ENCODE measurements around the gene CHN2. TPM values are rescaled to one million over a fixed set of nuclear protein-coding genes. Genes with fewer than 3 reads are reported as not detected.

CHN2 gene
- total RNA-seq, 4 donors from 2014 or later, result 7.6 to 15.3 (median 10.0) TPM

DNA sequence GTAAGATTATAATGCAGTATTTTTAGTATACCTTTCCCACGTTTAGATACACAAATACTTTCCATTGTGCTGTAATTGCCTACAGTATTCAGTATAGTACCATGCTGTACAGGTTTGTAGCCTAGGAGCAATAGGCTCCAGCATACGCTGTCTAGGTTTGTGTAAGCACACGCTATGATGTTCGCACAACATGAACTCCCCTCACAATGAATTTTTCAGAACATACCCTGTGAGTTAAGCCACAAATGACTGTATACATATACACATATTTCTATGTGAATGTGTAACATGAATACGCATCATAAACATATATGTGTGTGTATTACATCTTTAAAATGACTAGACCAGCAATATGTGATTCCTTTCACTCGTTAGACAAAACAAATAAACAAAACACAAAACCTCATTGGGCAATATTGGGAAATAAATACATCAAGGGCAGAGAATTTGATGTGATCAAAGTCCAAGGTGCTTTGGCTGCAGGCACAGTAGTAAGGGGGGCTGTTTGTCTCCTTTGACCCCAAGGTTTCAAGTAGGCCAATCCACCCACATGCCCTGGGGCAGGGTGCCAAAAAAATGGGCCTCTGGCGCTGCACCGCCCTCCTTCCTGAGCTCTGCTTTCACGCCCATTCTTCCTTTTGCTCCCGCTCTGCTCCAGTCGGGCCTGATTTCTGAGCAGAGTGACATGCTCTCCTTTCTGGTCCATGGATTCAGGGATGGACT, 33.9 kb downstream of the CHN2 start:
- Histone ChIP-seq H3K36me3 (no peaks in the 10 kb centered on the region), H3K9me3 (no peaks in the 10 kb centered on the region)

DNA sequence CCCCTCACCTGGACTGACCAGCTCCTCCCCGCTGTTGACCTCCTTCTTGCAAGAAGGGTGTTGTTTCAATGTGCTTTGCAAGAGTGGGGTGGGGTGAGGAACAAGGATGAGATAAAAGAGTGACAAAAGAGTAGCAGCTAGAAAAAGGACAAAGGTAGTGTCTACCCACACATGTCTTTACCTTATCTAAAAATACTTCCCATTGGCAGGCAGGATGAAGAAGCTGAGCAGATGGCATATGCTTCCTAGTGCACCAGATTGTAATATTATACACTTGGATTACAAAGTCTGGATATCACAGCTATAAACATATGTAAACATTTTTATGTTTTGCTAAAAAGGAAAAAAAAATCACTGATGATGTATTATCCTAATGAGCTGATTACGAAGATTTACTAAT, 34.5 kb downstream of the CHN2 start:
- no peak for ATAC-seq
- no peak overlapping the region for H3K27ac ChIP-seq
- no peaks in the 10 kb centered on the region for H3K27me3 ChIP-seq
- WGBS, 2 donors (ENCODE audit: low coverage in 1 of 2), result 84 to 100% methylated on average over 1 of the region's 2 CpGs
- H3K9me3 ChIP-seq, result no peaks in the 10 kb centered on the region
- TF ChIP-seq, protein P1, sequence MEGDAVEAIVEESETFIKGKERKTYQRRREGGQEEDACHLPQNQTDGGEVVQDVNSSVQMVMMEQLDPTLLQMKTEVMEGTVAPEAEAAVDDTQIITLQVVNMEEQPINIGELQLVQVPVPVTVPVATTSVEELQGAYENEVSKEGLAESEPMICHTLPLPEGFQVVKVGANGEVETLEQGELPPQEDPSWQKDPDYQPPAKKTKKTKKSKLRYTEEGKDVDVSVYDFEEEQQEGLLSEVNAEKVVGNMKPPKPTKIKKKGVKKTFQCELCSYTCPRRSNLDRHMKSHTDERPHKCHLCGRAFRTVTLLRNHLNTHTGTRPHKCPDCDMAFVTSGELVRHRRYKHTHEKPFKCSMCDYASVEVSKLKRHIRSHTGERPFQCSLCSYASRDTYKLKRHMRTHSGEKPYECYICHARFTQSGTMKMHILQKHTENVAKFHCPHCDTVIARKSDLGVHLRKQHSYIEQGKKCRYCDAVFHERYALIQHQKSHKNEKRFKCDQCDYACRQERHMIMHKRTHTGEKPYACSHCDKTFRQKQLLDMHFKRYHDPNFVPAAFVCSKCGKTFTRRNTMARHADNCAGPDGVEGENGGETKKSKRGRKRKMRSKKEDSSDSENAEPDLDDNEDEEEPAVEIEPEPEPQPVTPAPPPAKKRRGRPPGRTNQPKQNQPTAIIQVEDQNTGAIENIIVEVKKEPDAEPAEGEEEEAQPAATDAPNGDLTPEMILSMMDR (IDR thresholded peaks at IDR 0.05), result no peak
- TF ChIP-seq EP300 (IDR thresholded peaks at IDR 0.05) (no peak), POLR2A (IDR thresholded peaks at IDR 0.05) (no peak), POLR2AphosphoS5 (IDR thresholded peaks at IDR 0.05) (no peak)
- H3K4me1 ChIP-seq, result no peaks in the 10 kb centered on the region
- H3K4me3 ChIP-seq, result no peak overlapping the region
- no peaks in the 10 kb centered on the region for H3K36me3 ChIP-seq

More for the DNA sequence above, 33.9 kb downstream of the CHN2 start:
- Histone ChIP-seq H3K27ac (no peak overlapping the region), H3K4me1 (no peaks in the 10 kb centered on the region), H3K4me3 (no peak overlapping the region), H3K27me3 (no peaks in the 10 kb centered on the region)
- TF ChIP-seq EP300 (IDR thresholded peaks at IDR 0.05), result no peak
- no peak for TF ChIP-seq POLR2AphosphoS5 (IDR thresholded peaks at IDR 0.05)
- TF ChIP-seq, protein P1 (IDR thresholded peaks at IDR 0.05), result no peak
- no peak for TF ChIP-seq POLR2A (IDR thresholded peaks at IDR 0.05)
- WGBS, 2 donors (ENCODE audit: low coverage in 1 of 2), result 88 to 92% methylated on average over 6 to 11 of the region's 11 CpGs
- no peak for ATAC-seq

DNA sequence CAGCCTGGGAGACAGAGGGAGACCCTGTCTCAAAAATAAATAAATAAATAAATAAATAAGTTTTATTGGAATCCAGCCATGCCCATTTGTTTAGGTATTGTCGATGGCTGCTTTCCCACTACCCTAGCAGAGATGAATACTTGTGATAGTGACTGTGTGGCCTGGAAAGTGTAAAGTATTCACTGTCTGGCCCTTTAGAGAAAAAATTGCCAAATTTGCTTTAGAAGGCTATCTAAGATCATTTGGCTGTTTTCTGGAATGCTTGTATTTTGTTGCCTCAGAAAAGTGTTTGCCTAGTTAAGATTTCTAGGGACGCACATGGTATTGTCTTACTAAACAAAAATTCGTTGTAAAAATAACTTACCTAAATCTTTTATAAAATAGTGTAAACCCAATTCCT, 35.4 kb downstream of the CHN2 start:
- TF ChIP-seq POLR2A (IDR thresholded peaks at IDR 0.05) (no peak), EP300 (IDR thresholded peaks at IDR 0.05) (no peak), POLR2AphosphoS5 (IDR thresholded peaks at IDR 0.05) (no peak)
- TF ChIP-seq, protein P1 (IDR thresholded peaks at IDR 0.05), result no peak
- 79 to 86% methylated on average over 3 of the region's 3 CpGs for WGBS, 2 donors (ENCODE audit: low coverage in 1 of 2)
- no peak overlapping the region for H3K4me3 ChIP-seq
- no peaks in the 10 kb centered on the region for H3K4me1 ChIP-seq
- no peaks in the 10 kb centered on the region for H3K27me3 ChIP-seq
- ATAC-seq, result no peak
- H3K27ac ChIP-seq, result no peak overlapping the region
- no peaks in the 10 kb centered on the region for H3K9me3 ChIP-seq
- H3K36me3 ChIP-seq, result no peaks in the 10 kb centered on the region

DNA sequence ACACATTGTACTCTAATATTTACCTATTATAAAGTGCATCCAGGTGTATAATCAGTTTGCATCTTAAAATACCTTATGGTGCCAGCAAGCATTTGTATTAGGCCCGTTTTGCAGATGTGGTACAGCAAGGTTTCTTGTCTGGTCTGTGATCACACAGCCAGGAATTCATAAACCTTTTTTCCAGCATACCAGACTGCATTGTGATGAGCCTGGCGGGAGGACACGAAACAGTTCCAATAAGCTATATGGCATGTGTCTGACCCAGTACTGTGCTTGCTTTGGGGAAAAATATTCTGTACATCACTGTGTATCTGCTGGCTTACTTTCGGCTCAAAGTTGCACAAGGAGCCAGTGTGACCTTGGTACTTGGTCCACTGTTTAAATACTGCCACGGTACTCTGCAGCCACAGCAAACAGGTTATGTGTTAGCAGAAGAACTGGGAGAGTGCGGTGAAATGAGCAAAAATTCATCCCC, 36.3 kb downstream of the CHN2 start:
- Histone ChIP-seq H3K4me1 (no peaks in the 10 kb centered on the region), H3K27ac (no peak overlapping the region), H3K36me3 (no peaks in the 10 kb centered on the region), H3K27me3 (no peaks in the 10 kb centered on the region), H3K4me3 (no peak overlapping the region), H3K9me3 (no peaks in the 10 kb centered on the region)
- no peak for ATAC-seq
- TF ChIP-seq POLR2A (IDR thresholded peaks at IDR 0.05), result no peak
- TF ChIP-seq, protein P1 (IDR thresholded peaks at IDR 0.05), result no peak
- TF ChIP-seq POLR2AphosphoS5 (IDR thresholded peaks at IDR 0.05), result no peak
- TF ChIP-seq EP300 (IDR thresholded peaks at IDR 0.05), result no peak
- 92 to 100% methylated on average over 2 to 4 of the region's 6 CpGs for WGBS, 2 donors (ENCODE audit: low coverage in 1 of 2)

DNA sequence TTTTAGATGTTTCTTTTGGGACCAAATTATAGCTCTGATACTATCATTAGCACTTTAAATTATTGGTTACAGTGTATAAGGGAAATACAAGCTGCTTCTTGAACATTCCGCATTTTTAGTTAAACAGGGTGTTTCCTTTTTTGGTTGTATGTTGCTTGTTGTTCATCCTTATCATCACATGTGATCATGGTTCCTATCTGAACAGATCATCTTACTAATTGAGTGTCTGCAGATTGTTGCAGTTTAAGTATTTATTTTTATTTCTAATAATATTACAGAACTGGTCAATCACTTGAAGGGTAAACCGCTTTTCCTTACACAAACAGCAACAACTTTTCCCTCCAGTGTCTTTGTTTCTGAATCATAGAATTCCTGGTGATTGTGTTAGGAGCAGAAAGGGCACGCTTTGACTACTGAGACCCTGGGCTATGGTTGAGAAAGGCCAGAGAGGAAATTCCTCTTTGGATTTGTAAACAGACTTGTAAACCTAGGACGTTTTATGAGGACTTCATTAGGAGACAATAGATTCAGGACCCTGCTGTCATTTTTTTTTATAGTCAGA, 37.2 kb downstream of the CHN2 start:
- H3K36me3 ChIP-seq, result no peaks in the 10 kb centered on the region
- no peaks in the 10 kb centered on the region for H3K9me3 ChIP-seq
- H3K27ac ChIP-seq, result no peak overlapping the region
- 45 to 71% methylated on average over 4 of the region's 4 CpGs for WGBS, 2 donors (ENCODE audit: low coverage in 1 of 2)
- H3K4me1 ChIP-seq, result no peaks in the 10 kb centered on the region
- TF ChIP-seq POLR2AphosphoS5 (IDR thresholded peaks at IDR 0.05) (no peak), EP300 (IDR thresholded peaks at IDR 0.05) (no peak), POLR2A (IDR thresholded peaks at IDR 0.05) (no peak)
- TF ChIP-seq, protein P1 (IDR thresholded peaks at IDR 0.05), result no peak
- no peaks in the 10 kb centered on the region for H3K27me3 ChIP-seq
- H3K4me3 ChIP-seq, result no peak overlapping the region
- ATAC-seq, result no peak
